Gastrocnemius medialis (tissue), 4 donors: Measurements from ENCODE around the gene MBNL1. TPM values are rescaled to one million over a fixed set of nuclear protein-coding genes. Genes with fewer than 3 reads are reported as not detected.

Experiments used
- ATAC-seq, 2 donors: fragments of 150-250 bp; one replicate each; pipeline ENCODE4 v1.9.1; 2016
- DNase-seq, 2 donors: peaks; one replicate each; pipeline ENCODE4 v3.0.0-alpha.2; 2019
- H3K27ac ChIP-seq, 4 donors: fragments of 200-600 bp; sonication (generic); 1 replicate in 1 of 4; 2 replicates in 3 of 4; pipeline ENCODE4 v1.5.1; 2016 to 2018; ENCODE audit warnings: mild to moderate bottlenecking in 2 of 4, moderate library complexity in 1 of 4
- H3K27me3 ChIP-seq, 3 donors: fragments of 200-600 bp; sonication (generic) in 2 of 3; 1 replicate in 1 of 3; 2 replicates in 2 of 3; pipeline versions ENCODE4 v1.5.1 to v1.6.0; 2016 to 2019; ENCODE audit warnings: mild to moderate bottlenecking in 1 of 3, moderate library complexity in 1 of 3
- H3K36me3 ChIP-seq, 2 donors: fragments of 200-600 bp; sonication (generic) in 1 of 2; one replicate each; pipeline ENCODE4 v1.5.1; 2017 to 2018
- H3K4me1 ChIP-seq, 2 donors: fragments of 200-600 bp; sonication (generic) in 1 of 2; one replicate each; pipeline ENCODE4 v1.5.1; 2016 to 2017; ENCODE audit warnings: mild to moderate bottlenecking in 2 of 2
- H3K4me3 ChIP-seq, 4 donors: fragments of 200-600 bp; sonication (generic) in 3 of 4; 1 replicate in 1 of 4; 2 replicates in 3 of 4; pipeline ENCODE4 v1.5.1; 2016 to 2019; ENCODE audit warnings: mild to moderate bottlenecking in 2 of 4
- H3K9me3 ChIP-seq, 3 donors: fragments of 200-600 bp; sonication (generic) in 2 of 3; 1 replicate in 1 of 3; 2 replicates in 2 of 3; pipeline ENCODE4 v1.5.1; 2016 to 2019
- CTCF ChIP-seq, 5 experiments: fragments of 450-650 bp in 3 of 5; fragments of 200-600 bp in 2 of 5; sonication (generic) in 2 of 5; IDR thresholded peaks in 4 of 5; conservative IDR thresholded peaks in 1 of 5; 1 replicate in 4 of 5; 2 replicates in 1 of 5; pipeline ENCODE4 v1.5.1; 2016 to 2019; ENCODE audit warnings: antibody characterized with exemption in 5 of 5, mild to moderate bottlenecking in 3 of 5, moderate library complexity in 3 of 5
- POLR2A ChIP-seq, 2 donors: fragments of 450-650 bp; IDR thresholded peaks; one replicate each; pipeline ENCODE4 v1.6.1; 2017; ENCODE audit warnings: antibody characterized with exemption in 2 of 2, mild to moderate bottlenecking in 2 of 2, moderate library complexity in 2 of 2
- in situ Hi-C, 4 donors: fragments of 200-750 bp; cut with MboI; loops; one replicate each; pipeline versions ENCODE4 v1.15.0 to v1.8.0; 2017; ENCODE audit warnings: low sequenced_read_pairs in 4 of 4
- intact Hi-C: fragments of 100-400 bp; cut with DNase I; formaldehyde crosslinking; loops from one replicate; pipeline ENCODE4 v1.15.1; 2023; ENCODE audit warnings: low total_unique reads
- total RNA-seq, 4 donors: library from RNA; depleted of rRNA; stranded (reverse); fragments of >200 nt; gene quantifications; one replicate each; pipeline versions ENCODE4 v1.1.0 to v1.2.3, GENCODE V29; 2016

MBNL1 gene
- total RNA-seq, 4 donors from 2014 or later: 519 to 597 (median 557) TPM

GRCh38 chr3:152296971-152297370 is 28.2 kb downstream of the MBNL1 start:
- Histone ChIP-seq H3K9me3 (no peaks in the 10 kb centered on the region), H3K4me1 (peaks cover 57 to 59% of the 10 kb centered on the region in 2 donors), H3K4me3 (no peak overlapping the region), H3K27me3 (no peaks in the 10 kb centered on the region), H3K36me3 (peaks cover 0 to 10% of the 10 kb centered on the region in 2 donors), H3K27ac (peak overlapping the region; percentile 85 to 92 (median 88))
- ATAC-seq (no peak), DNase-seq (no peak)
- intact Hi-C loops (no loop called here), in situ Hi-C loops (no loop called here)
- no peak for TF ChIP-seq CTCF (IDR thresholded peaks at IDR 0.05 in 4 of 5, conservative IDR thresholded peaks at IDR 0.05 in 1 of 5)
- TF ChIP-seq POLR2A (IDR thresholded peaks at IDR 0.05): no peak

- peaks cover 47 to 49% of the 10 kb centered on the region in 2 donors for H3K4me1 ChIP-seq
- intact Hi-C loops: loop anchor here (2.0 kb wide), 2 partner anchors 28 to 106 kb away; no protein-coding TSS in a partner anchor
- DNase-seq: peak; percentile 77 to 82
Measured at GRCh38 chr3:152298393-152299248, 29.9 kb downstream of the MBNL1 start.

GRCh38 chr3:152299249-152299976 is 30.7 kb downstream of the MBNL1 start:
- Histone ChIP-seq H3K9me3 (no peaks in the 10 kb centered on the region), H3K27me3 (no peaks in the 10 kb centered on the region), H3K36me3 (peaks cover 0 to 10% of the 10 kb centered on the region in 2 donors), H3K27ac (peak overlapping the region; percentile 85 to 92 (median 88)), H3K4me1 (peaks cover 49 to 57% of the 10 kb centered on the region in 2 donors), H3K4me3 (peak overlapping the region; percentile 44 to 67 (median 55))
- peak; percentile 50 to 60 for DNase-seq
- peak; percentile 47 to 49 for ATAC-seq
- intact Hi-C loops (loop anchor here (2.0 kb wide), 2 partner anchors 29 to 105 kb away; no protein-coding TSS in a partner anchor), in situ Hi-C loops (no loop called here)
- TF ChIP-seq POLR2A (IDR thresholded peaks at IDR 0.05) (no peak), CTCF (IDR thresholded peaks at IDR 0.05 in 4 of 5, conservative IDR thresholded peaks at IDR 0.05 in 1 of 5) (no peak)

More at GRCh38 chr3:152298393-152299248, 29.9 kb downstream of the MBNL1 start:
- Histone ChIP-seq H3K4me3 (peak overlapping the region; percentile 44 to 67 (median 55)), H3K9me3 (no peaks in the 10 kb centered on the region), H3K36me3 (peaks cover 0 to 10% of the 10 kb centered on the region in 2 donors), H3K27me3 (no peaks in the 10 kb centered on the region), H3K27ac (peak overlapping the region; percentile 85 to 92 (median 88))
- in situ Hi-C loops: no loop called here
- no peak for TF ChIP-seq CTCF (IDR thresholded peaks at IDR 0.05 in 4 of 5, conservative IDR thresholded peaks at IDR 0.05 in 1 of 5)
- peak; percentile 43 to 79 for TF ChIP-seq POLR2A (IDR thresholded peaks at IDR 0.05)
- ATAC-seq: peak; percentile 74 to 76

- no peak for TF ChIP-seq CTCF (IDR thresholded peaks at IDR 0.05 in 4 of 5, conservative IDR thresholded peaks at IDR 0.05 in 1 of 5)
- peaks cover 49 to 59% of the 10 kb centered on the region in 2 donors for H3K4me1 ChIP-seq
- ATAC-seq (peak in 1 of 2 donors; percentile 32), DNase-seq (peak in 1 of 2 donors; percentile 37)
- H3K36me3 ChIP-seq: peaks cover 0 to 10% of the 10 kb centered on the region in 2 donors
- peak overlapping the region; percentile 44 to 67 (median 55) for H3K4me3 ChIP-seq
- H3K27me3 ChIP-seq: no peaks in the 10 kb centered on the region
- peak overlapping the region; percentile 85 to 92 (median 88) for H3K27ac ChIP-seq
- no peaks in the 10 kb centered on the region for H3K9me3 ChIP-seq
- in situ Hi-C loops: loop anchor here in 1 of 4 donors (5.0 kb wide), 1 partner anchor 102 kb away; no protein-coding TSS in a partner anchor
- intact Hi-C loops: no loop called here
Measured at GRCh38 chr3:152300029-152300731, 31.5 kb downstream of the MBNL1 start.
